GM12878 (cell line): ENCODE measurements around the gene PLSCR3. TPM values are rescaled to one million over a fixed set of nuclear protein-coding genes. Genes with fewer than 3 reads are reported as not detected.

ENCODE experiments used
- ATAC-seq: fragments of 200-7000 bp; cut with Tn5 transposase; 3 replicates; pipeline ENCODE4 v1.9.1; 2020; ENCODE audit warnings: mild to moderate bottlenecking, moderate library complexity
- BruUV-seq: library from RNA; stranded (reverse); fragments of 400-500 nt; replicated peaks from 2 replicates; lab custom pipeline; 2021; lab: Mats Ljungman, UMichigan
- CTCF ChIA-PET: fragments of 300-600 bp; sonication (Branson Sonifier 250); formaldehyde crosslinking; extraction: SDS; loops from one replicate; lab custom pipeline; 2021; ENCODE audit warnings: inconsistent platforms; lab: Yijun Ruan, JAX
- POLR2A ChIA-PET: fragments of 350-600 bp; formaldehyde crosslinking; extraction: SDS; loops from one replicate; lab custom pipeline; 2021; ENCODE audit warnings: inconsistent platforms; lab: Charles Lee
- RAD21 ChIA-PET: fragments of 300-600 bp; sonication (Branson Sonifier 250); formaldehyde crosslinking; loops from one replicate; lab custom pipeline; 2023; ENCODE audit warnings: antibody characterized with exemption; ENCODE audit not compliant: unreplicated experiment; lab: Charles Lee
- SMC1A ChIA-PET: fragments of 300-600 bp; sonication (Branson Sonifier 250); formaldehyde crosslinking; loops from one replicate; lab custom pipeline; 2023; ENCODE audit not compliant: unreplicated experiment, uncharacterized antibody; lab: Charles Lee
- DNase-seq: peaks from one replicate; pipeline ENCODE4 v3.0.0-alpha.2; 2011; ENCODE audit warnings: low read depth, low spot score
- FAIRE-seq: peaks from 3 replicates; lab custom pipeline; 2011; peaks lifted over from hg19 to GRCh38; lab: Jason Lieb, UNC
- H2AFZ ChIP-seq: 2 replicates; pipeline ENCODE4 v1.6.0; 2011; ENCODE audit warnings: low read depth, low read length, control low read depth; ENCODE audit not compliant: control insufficient read depth
- H3K27ac ChIP-seq: 2 replicates; pipeline ENCODE4 v1.5.1; 2011; ENCODE audit warnings: control low read depth; ENCODE audit not compliant: control insufficient read depth, insufficient read depth
- H3K27me3 ChIP-seq, 2 experiments: replicated peaks in 1 of 2; 2 replicates each; pipeline versions ENCODE4 v1.6.0 to v1.6.1; 2011; ENCODE audit warnings: low read length in 1 of 2; ENCODE audit not compliant: control insufficient read depth in 2 of 2, insufficient read depth in 2 of 2
- H3K36me3 ChIP-seq, 2 experiments: 2 replicates each; pipeline ENCODE4 v1.5.1; 2011; ENCODE audit warnings: low read length in 1 of 2; ENCODE audit not compliant: control insufficient read depth in 2 of 2, insufficient read depth in 2 of 2
- H3K4me1 ChIP-seq: 2 replicates; pipeline ENCODE4 v1.6.1; 2011; ENCODE audit warnings: mild to moderate bottlenecking, low read length, moderate library complexity, mixed read lengths; ENCODE audit not compliant: control insufficient read depth, insufficient read depth
- H3K4me2 ChIP-seq: 2 replicates; pipeline ENCODE4 v1.6.0; 2011; ENCODE audit warnings: control low read depth; ENCODE audit not compliant: control insufficient read depth, insufficient read depth
- H3K4me3 ChIP-seq: fragments of 200-600 bp; sonication (generic); 2 replicates; pipeline ENCODE4 v1.5.1; 2016
- H3K79me2 ChIP-seq: 2 replicates; pipeline ENCODE4 v1.6.0; 2011; ENCODE audit warnings: low read length; ENCODE audit not compliant: control insufficient read depth, insufficient read depth
- H3K9ac ChIP-seq: 2 replicates; pipeline ENCODE4 v1.8.0; 2011; ENCODE audit warnings: low read length, control low read depth, mixed read lengths; ENCODE audit not compliant: control insufficient read depth, insufficient read depth
- H3K9me3 ChIP-seq: replicated peaks from 3 replicates; pipeline ENCODE4 v1.5.1; 2011; ENCODE audit warnings: mild to moderate bottlenecking, low read length; ENCODE audit not compliant: control insufficient read depth, insufficient read depth
- H4K20me1 ChIP-seq: 2 replicates; pipeline ENCODE4 v1.6.0; 2011; ENCODE audit not compliant: control insufficient read depth, insufficient read depth
- BRCA1 ChIP-seq: IDR thresholded peaks from 2 replicates; pipeline ENCODE4 v1.6.1; 2011; ENCODE audit warnings: low read depth, low read length, improper control_type of control experiment
- CBX3 ChIP-seq: fragments of 200-600 bp; sonication (generic); IDR thresholded peaks from 2 replicates; pipeline ENCODE4 v1.6.1; 2016; ENCODE audit warnings: low read depth, borderline replicate concordance
- MEF2B ChIP-seq: fragments of 450-650 bp; IDR thresholded peaks from 2 replicates; pipeline ENCODE4 v1.6.1; 2018; ENCODE audit warnings: mild to moderate bottlenecking, moderate library complexity; ENCODE audit not compliant: partially characterized antibody, poor library complexity, severe bottlenecking
- WGBS: methylation state at CpG from one replicate; pipeline ENCODE4 v1.1.6; 2016; ENCODE audit warnings: low lambda C conversion rate; ENCODE audit not compliant: insufficient replicate concordance, insufficient coverage; ENCODE audit errors: missing lambda C conversion rate; 5-methylcytosine and 5-hydroxymethylcytosine counted together
- in situ Hi-C: fragments of 300-500 bp; cut with MboI; formaldehyde crosslinking; loops from 9 replicates; pipeline ENCODE4 v1.14.3; 2018; ENCODE audit warnings: mixed read lengths
- intact Hi-C: fragments of 100-400 bp; cut with micrococcal nuclease; formaldehyde crosslinking; loops from one replicate; pipeline ENCODE4 v1.14.2; 2022; ENCODE audit not compliant: unreplicated experiment
- polyA plus RNA-seq, 11 experiments: library from polyadenylated mRNA; depleted of rRNA in 4 of 11; unstranded in 6 of 11; stranded (reverse) in 5 of 11; fragments of >200 nt; fragmentation: Nextera tagmentation in 4 of 11; fragmentation: Illumina TruSeq in 1 of 11; extraction: Ambion mirVana in 4 of 11; extraction: Trizol in 1 of 11; gene quantifications; 1 replicate in 1 of 11; 2 replicates in 10 of 11; pipeline versions ENCODE4 v1.2.1 to v1.2.3, GENCODE V29; 2011 to 2016; ENCODE audit warnings: inconsistent platforms in 2 of 11, missing spikeins in 2 of 11, low read depth in 1 of 11
- total RNA-seq, 4 experiments: library from RNA; depleted of rRNA in 3 of 4; stranded (reverse); fragments of >200 nt in 3 of 4; fragmentation: Illumina TruSeq in 1 of 4; extraction: Trizol in 1 of 4; gene quantifications; 2 replicates each; pipeline versions ENCODE4 v1.2.1 to v1.2.3, GENCODE V29; 2013 to 2021
- TF ChIP-seq, protein P1 (sequence below): fragments of 450-650 bp; IDR thresholded peaks from 2 replicates; pipeline ENCODE4 v1.6.1; 2016; ENCODE audit warnings: mild to moderate bottlenecking
- TF ChIP-seq, protein P2 (sequence below): fragments of 450-650 bp; IDR thresholded peaks from 2 replicates; pipeline ENCODE4 v1.6.1; 2017; ENCODE audit warnings: borderline replicate concordance
- TF ChIP-seq, protein P3 (sequence below): fragments of 450-650 bp; IDR thresholded peaks from 2 replicates; pipeline ENCODE4 v1.6.1; 2017; ENCODE audit warnings: mild to moderate bottlenecking, moderate library complexity

PLSCR3 gene
- total and polyA plus RNA-seq, 10 of the 15 experiments (the other 5 are each of a cell fraction or from before 2014, with no cell fraction given), result 9.9 to 51.4 (median 43.4) TPM

DNA sequence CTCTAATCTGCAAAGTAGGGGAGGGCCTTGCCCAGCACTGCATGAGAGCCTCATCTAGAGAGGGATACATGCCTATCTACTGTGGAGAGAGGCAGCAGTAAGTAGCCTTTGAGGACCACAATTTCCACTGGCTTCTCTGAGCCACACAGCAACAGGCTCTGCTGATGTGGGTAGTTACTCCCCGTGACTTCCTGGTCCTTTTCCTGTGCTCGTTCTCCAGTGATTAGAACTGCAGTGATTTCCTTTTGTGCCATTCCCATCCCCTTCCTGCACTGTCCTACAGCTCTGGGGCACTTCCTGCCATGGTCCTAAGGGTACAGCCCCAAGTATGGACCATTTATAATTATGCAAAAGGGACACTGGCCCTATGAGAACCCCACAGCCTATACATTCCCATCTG is 3.0 kb downstream of the PLSCR3 start:
- no peak for DNase-seq
- Histone ChIP-seq H3K4me3 (no peak overlapping the region), H3K27ac (no peak overlapping the region), H3K27me3 (no peaks in the 10 kb centered on the region), H3K36me3 (no peaks in the 10 kb centered on the region), H4K20me1 (no peaks in the 10 kb centered on the region), H3K4me2 (no peak overlapping the region), H2AFZ (no peak overlapping the region), H3K9ac (no peak overlapping the region), H3K79me2 (peaks cover 2% of the 10 kb centered on the region), H3K9me3 (no peaks in the 10 kb centered on the region), H3K4me1 (no peaks in the 10 kb centered on the region)
- no peak for TF ChIP-seq BRCA1
- no peak for FAIRE-seq
- RAD21 ChIA-PET, result no interaction called here
- intact Hi-C loops (no loop called here), in situ Hi-C loops (no loop called here)
- POLR2A ChIA-PET, result no interaction called here
- ATAC-seq, result no peak
- 87% methylated on average over 2 of the region's 2 CpGs for WGBS
- no TSS peak for BruUV-seq
- CTCF ChIA-PET, result no interaction called here
- SMC1A ChIA-PET, result no interaction called here

DNA sequence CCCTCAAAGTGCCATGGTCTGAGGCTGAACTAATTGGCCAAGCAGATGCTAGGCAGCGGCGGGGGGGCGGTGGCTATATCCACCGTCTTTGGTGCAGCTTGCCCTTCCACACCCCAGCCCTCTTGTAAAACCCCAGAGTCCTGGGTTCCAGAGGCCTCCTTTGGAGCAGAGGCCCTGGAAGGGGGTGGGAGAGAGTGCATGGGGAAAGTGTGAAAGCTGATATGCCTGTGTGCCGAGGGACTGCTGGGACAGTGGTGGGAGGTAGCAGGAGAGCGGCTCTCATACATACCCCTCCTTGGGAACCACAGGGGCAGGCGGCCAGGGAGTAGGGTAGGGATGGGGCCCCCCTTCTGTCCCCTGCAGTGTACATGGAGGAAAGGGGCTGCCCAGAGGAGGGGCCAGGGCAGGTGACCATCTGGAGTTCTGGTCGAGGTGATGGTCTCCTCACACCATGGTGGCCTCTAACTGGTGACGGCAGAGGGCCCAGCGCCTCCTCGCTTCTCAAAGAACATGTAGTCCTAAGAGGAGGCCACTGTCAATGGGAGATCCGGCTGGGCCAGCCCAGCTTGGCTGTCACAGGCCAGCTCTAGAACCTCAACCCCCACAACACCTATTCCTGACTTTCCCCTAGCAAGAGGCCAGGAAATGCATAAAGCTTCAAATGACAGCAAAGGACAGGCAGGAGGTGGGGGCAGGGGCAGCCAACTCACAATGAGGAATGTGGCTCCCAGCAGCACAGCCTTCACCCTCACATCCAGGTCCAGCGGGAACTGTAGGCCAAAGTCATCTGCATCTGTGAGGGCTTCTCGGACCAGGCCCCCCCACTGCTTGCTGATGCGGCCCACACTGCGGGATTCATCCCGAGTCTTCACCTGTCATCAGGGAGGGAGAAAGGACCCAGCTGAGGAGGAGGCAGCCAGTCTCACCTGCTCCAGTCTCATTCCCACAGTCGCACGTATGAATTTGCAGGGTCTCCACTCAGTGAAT is 4.1 kb downstream of the PLSCR3 start:
- Histone ChIP-seq H3K36me3 (no peaks in the 10 kb centered on the region), H3K27ac (no peak overlapping the region), H3K4me2 (no peak overlapping the region), H3K4me1 (no peaks in the 10 kb centered on the region), H4K20me1 (no peaks in the 10 kb centered on the region), H3K9ac (no peak overlapping the region), H2AFZ (no peak overlapping the region), H3K27me3 (no peaks in the 10 kb centered on the region), H3K4me3 (no peak overlapping the region), H3K79me2 (peaks cover 2% of the 10 kb centered on the region), H3K9me3 (no peaks in the 10 kb centered on the region)
- ChIA-PET CTCF (no interaction called here), POLR2A (no interaction called here), RAD21 (no interaction called here), SMC1A (no interaction called here)
- BruUV-seq, result TSS peak; percentile 52
- DNase-seq (no peak), ATAC-seq (no peak), FAIRE-seq (no peak)
- in situ Hi-C loops, result no loop called here
- WGBS, result 86% methylated on average over 19 of the region's 19 CpGs
- intact Hi-C loops, result no loop called here
- no peak for TF ChIP-seq CBX3
- TF ChIP-seq, protein P1, sequence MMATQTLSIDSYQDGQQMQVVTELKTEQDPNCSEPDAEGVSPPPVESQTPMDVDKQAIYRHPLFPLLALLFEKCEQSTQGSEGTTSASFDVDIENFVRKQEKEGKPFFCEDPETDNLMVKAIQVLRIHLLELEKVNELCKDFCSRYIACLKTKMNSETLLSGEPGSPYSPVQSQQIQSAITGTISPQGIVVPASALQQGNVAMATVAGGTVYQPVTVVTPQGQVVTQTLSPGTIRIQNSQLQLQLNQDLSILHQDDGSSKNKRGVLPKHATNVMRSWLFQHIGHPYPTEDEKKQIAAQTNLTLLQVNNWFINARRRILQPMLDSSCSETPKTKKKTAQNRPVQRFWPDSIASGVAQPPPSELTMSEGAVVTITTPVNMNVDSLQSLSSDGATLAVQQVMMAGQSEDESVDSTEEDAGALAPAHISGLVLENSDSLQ, result no peak
- TF ChIP-seq, protein P2, sequence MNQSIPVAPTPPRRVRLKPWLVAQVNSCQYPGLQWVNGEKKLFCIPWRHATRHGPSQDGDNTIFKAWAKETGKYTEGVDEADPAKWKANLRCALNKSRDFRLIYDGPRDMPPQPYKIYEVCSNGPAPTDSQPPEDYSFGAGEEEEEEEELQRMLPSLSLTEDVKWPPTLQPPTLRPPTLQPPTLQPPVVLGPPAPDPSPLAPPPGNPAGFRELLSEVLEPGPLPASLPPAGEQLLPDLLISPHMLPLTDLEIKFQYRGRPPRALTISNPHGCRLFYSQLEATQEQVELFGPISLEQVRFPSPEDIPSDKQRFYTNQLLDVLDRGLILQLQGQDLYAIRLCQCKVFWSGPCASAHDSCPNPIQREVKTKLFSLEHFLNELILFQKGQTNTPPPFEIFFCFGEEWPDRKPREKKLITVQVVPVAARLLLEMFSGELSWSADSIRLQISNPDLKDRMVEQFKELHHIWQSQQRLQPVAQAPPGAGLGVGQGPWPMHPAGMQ, result no peak
- no peak for TF ChIP-seq MEF2B
- TF ChIP-seq, protein P3, sequence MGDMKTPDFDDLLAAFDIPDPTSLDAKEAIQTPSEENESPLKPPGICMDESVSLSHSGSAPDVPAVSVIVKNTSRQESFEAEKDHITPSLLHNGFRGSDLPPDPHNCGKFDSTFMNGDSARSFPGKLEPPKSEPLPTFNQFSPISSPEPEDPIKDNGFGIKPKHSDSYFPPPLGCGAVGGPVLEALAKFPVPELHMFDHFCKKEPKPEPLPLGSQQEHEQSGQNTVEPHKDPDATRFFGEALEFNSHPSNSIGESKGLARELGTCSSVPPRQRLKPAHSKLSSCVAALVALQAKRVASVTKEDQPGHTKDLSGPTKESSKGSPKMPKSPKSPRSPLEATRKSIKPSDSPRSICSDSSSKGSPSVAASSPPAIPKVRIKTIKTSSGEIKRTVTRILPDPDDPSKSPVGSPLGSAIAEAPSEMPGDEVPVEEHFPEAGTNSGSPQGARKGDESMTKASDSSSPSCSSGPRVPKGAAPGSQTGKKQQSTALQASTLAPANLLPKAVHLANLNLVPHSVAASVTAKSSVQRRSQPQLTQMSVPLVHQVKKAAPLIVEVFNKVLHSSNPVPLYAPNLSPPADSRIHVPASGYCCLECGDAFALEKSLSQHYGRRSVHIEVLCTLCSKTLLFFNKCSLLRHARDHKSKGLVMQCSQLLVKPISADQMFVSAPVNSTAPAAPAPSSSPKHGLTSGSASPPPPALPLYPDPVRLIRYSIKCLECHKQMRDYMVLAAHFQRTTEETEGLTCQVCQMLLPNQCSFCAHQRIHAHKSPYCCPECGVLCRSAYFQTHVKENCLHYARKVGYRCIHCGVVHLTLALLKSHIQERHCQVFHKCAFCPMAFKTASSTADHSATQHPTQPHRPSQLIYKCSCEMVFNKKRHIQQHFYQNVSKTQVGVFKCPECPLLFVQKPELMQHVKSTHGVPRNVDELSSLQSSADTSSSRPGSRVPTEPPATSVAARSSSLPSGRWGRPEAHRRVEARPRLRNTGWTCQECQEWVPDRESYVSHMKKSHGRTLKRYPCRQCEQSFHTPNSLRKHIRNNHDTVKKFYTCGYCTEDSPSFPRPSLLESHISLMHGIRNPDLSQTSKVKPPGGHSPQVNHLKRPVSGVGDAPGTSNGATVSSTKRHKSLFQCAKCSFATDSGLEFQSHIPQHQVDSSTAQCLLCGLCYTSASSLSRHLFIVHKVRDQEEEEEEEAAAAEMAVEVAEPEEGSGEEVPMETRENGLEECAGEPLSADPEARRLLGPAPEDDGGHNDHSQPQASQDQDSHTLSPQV, result no peak
